K562 (cell line): Measurements from ENCODE around the gene SDK1. TPM values are rescaled to one million over a fixed set of nuclear protein-coding genes. Genes with fewer than 3 reads are reported as not detected.

ENCODE experiments used
- ATAC-seq: fragments of 200-7000 bp; cut with Tn5 transposase; 3 replicates; pipeline ENCODE4 v1.9.1; 2020; ENCODE audit warnings: moderate library complexity
- BruUV-seq: library from RNA; stranded (reverse); fragments of 400-500 nt; replicated peaks from 2 replicates; lab custom pipeline; 2021; lab: Mats Ljungman, UMichigan
- CTCF ChIA-PET: fragments of 300-600 bp; formaldehyde crosslinking; extraction: SDS; loops from one replicate; lab custom pipeline; 2021; ENCODE audit warnings: low intra/inter-chr PET ratio; lab: Yijun Ruan, JAX
- POLR2A ChIA-PET: fragments of 300-600, 350-650 bp; sonication (Branson Sonifier 250); formaldehyde crosslinking; extraction: SDS; loops from one replicate; lab custom pipeline; 2021; ENCODE audit warnings: antibody characterized with exemption, inconsistent platforms; lab: Yijun Ruan, JAX
- DNase-seq, 4 experiments: peaks; one replicate each; pipeline versions ENCODE4 v3.0.0 to v3.0.0-alpha.2; 2011 to 2018; ENCODE audit warnings: low spot score in 3 of 4, mixed read lengths in 3 of 4; ENCODE audit errors: extremely low read depth in 1 of 4
- FAIRE-seq: peaks from 2 replicates; lab custom pipeline; 2011; peaks lifted over from hg19 to GRCh38; lab: Jason Lieb, UNC
- H2AFZ ChIP-seq: 2 replicates; pipeline ENCODE4 v1.6.0; 2011; ENCODE audit warnings: low read depth, low read length, control low read depth, inconsistent platforms
- H3K27ac ChIP-seq: fragments of 200-600 bp; 3 replicates; pipeline ENCODE4 v1.8.0; 2011; ENCODE audit warnings: low read depth, mild to moderate bottlenecking, control low read depth, inconsistent platforms, low read length, moderate library complexity, mixed read lengths; ENCODE audit errors: extremely low read depth
- H3K27me3 ChIP-seq, 2 experiments: fragments of 300-600 bp in 1 of 2; 2 replicates in 1 of 2; 3 replicates in 1 of 2; pipeline versions ENCODE4 v1.6.0 to v1.8.0; 2011; ENCODE audit warnings: inconsistent platforms in 2 of 2, low read length in 2 of 2, mild to moderate bottlenecking in 1 of 2, mixed read lengths in 1 of 2, moderate library complexity in 1 of 2; ENCODE audit not compliant: control insufficient read depth in 2 of 2, insufficient read depth in 2 of 2
- H3K36me3 ChIP-seq: fragments of 300-600 bp; 3 replicates; pipeline ENCODE4 v1.8.0; 2011; ENCODE audit warnings: mild to moderate bottlenecking, low read length, inconsistent platforms; ENCODE audit not compliant: control insufficient read depth, insufficient read depth
- H3K4me1 ChIP-seq, 2 experiments: fragments of 200-600 bp in 1 of 2; replicated peaks in 1 of 2; 2 replicates in 1 of 2; 3 replicates in 1 of 2; pipeline versions ENCODE4 v1.5.1 to v1.8.0; 2011; ENCODE audit warnings: inconsistent platforms in 2 of 2, low read length in 2 of 2, mild to moderate bottlenecking in 1 of 2, mixed read lengths in 1 of 2, moderate library complexity in 1 of 2; ENCODE audit not compliant: control insufficient read depth in 2 of 2, insufficient read depth in 2 of 2
- H3K4me2 ChIP-seq: 2 replicates; pipeline ENCODE4 v1.6.1; 2011; ENCODE audit warnings: low read length, control low read depth, inconsistent platforms, mixed read lengths; ENCODE audit not compliant: insufficient read depth
- H3K4me3 ChIP-seq: fragments of 200-600 bp; sonication (generic), shearing (Covaris generic); 2 replicates; pipeline ENCODE4 v1.5.1; 2016; ENCODE audit warnings: control low read depth, inconsistent platforms
- H3K79me2 ChIP-seq: fragments of 200-600 bp; 3 replicates; pipeline ENCODE4 v1.8.0; 2011; ENCODE audit warnings: low read length, inconsistent platforms; ENCODE audit not compliant: control insufficient read depth, insufficient read depth
- H3K9ac ChIP-seq, 2 experiments: 2 replicates each; pipeline versions ENCODE4 v1.6.0 to v1.6.1; 2011; ENCODE audit warnings: low read depth in 2 of 2, low read length in 2 of 2, control low read depth in 1 of 2, inconsistent platforms in 1 of 2, mild to moderate bottlenecking in 1 of 2, mixed read lengths in 1 of 2; ENCODE audit not compliant: insufficient read depth in 1 of 2
- H3K9me1 ChIP-seq: one replicate; pipeline ENCODE4 v1.6.0; 2011; ENCODE audit warnings: inconsistent platforms, mild to moderate bottlenecking, low read length, moderate library complexity; ENCODE audit not compliant: control insufficient read depth, insufficient read depth
- H3K9me3 ChIP-seq: replicated peaks from 2 replicates; pipeline ENCODE4 v1.5.1; 2011; ENCODE audit warnings: low read depth, low read length, inconsistent platforms; ENCODE audit not compliant: control insufficient read depth, insufficient read depth
- H4K20me1 ChIP-seq: replicated peaks from 2 replicates; pipeline ENCODE4 v1.6.1; 2011; ENCODE audit warnings: low read length, inconsistent platforms, mixed read lengths; ENCODE audit not compliant: control insufficient read depth, insufficient read depth
- ATF3 ChIP-seq, 2 experiments: fragments of 450-650 bp in 1 of 2; sonication (generic) in 1 of 2; formaldehyde crosslinking in 1 of 2; IDR thresholded peaks in 1 of 2; conservative IDR thresholded peaks in 1 of 2; 2 replicates each; pipeline versions ENCODE4 v1.6.1 to v1.8.1; 2016 to 2023; ENCODE audit warnings: mild to moderate bottlenecking in 2 of 2, moderate library complexity in 2 of 2, inconsistent platforms in 1 of 2, missing genetic modification reagents in 1 of 2
- ELK1 ChIP-seq: sonication (generic); formaldehyde crosslinking; IDR thresholded peaks from 2 replicates; pipeline ENCODE4 v1.8.1; 2022; ENCODE audit warnings: missing genetic modification reagents
- FOXJ3 ChIP-seq: sonication (generic); formaldehyde crosslinking; IDR thresholded peaks from 2 replicates; pipeline ENCODE4 v1.4.0; 2020; ENCODE audit warnings: mild to moderate bottlenecking, missing genetic modification reagents
- LEF1 ChIP-seq: fragments of 450-650 bp; IDR thresholded peaks from 2 replicates; pipeline ENCODE4 v1.6.1; 2016; ENCODE audit warnings: mild to moderate bottlenecking
- MYC ChIP-seq, 2 experiments: fragments of 250-450 bp in 1 of 2; sonication (Bioruptor Pico) in 1 of 2; IDR thresholded peaks; 2 replicates each; pipeline versions ENCODE4 v1.5.1 to v1.6.1; 2012 to 2021; ENCODE audit warnings: low read depth in 2 of 2, borderline replicate concordance in 1 of 2, improper control_type of control experiment in 1 of 2, low read length in 1 of 2, mild to moderate bottlenecking in 1 of 2, moderate library complexity in 1 of 2
- PHB2 ChIP-seq: fragments of 450-650 bp; IDR thresholded peaks from 2 replicates; pipeline ENCODE4 v1.6.1; 2017; ENCODE audit warnings: low read depth
- POLR2H ChIP-seq: IDR thresholded peaks from 2 replicates; pipeline ENCODE4 v1.6.1; 2016; ENCODE audit warnings: missing genetic modification characterization, low read depth, mild to moderate bottlenecking, control low read depth, missing compliant biosample characterization, moderate library complexity
- TCF3 ChIP-seq: sonication (generic); formaldehyde crosslinking; IDR thresholded peaks from 2 replicates; pipeline ENCODE4 v1.4.0; 2020; ENCODE audit warnings: mild to moderate bottlenecking, missing genetic modification reagents
- TGIF2 ChIP-seq: sonication (generic); formaldehyde crosslinking; IDR thresholded peaks from 2 replicates; pipeline ENCODE4 v1.8.1; 2022; ENCODE audit warnings: mild to moderate bottlenecking, missing genetic modification reagents, moderate library complexity
- ZNF124 ChIP-seq: sonication (generic); formaldehyde crosslinking; IDR thresholded peaks from 2 replicates; pipeline ENCODE4 v1.8.1; 2022; ENCODE audit warnings: missing genetic modification reagents
- ZNF583 ChIP-seq: fragments of 250-450 bp; sonication (Bioruptor Pico); IDR thresholded peaks from 2 replicates; pipeline ENCODE4 v1.4.0; 2020
- ZNF79 ChIP-seq: fragments of 250-450 bp; sonication (Bioruptor Pico); IDR thresholded peaks from 2 replicates; pipeline ENCODE4 v1.4.0; 2020; ENCODE audit warnings: low read depth, mild to moderate bottlenecking, moderate library complexity
- WGBS: fragments of 100-300 bp; shearing (Covaris generic); methylation state at CpG from one replicate; pipeline ENCODE4 v1.1.6; 2016; ENCODE audit warnings: low coverage, mixed read lengths; ENCODE audit not compliant: insufficient coverage; ENCODE audit errors: missing lambda C conversion rate; 5-methylcytosine and 5-hydroxymethylcytosine counted together
- in situ Hi-C: fragments of 300-500 bp; cut with MboI; formaldehyde crosslinking; loops from 4 replicates; pipeline ENCODE4 v1.15.0; 2018; ENCODE audit warnings: inconsistent platforms, mixed read lengths
- intact Hi-C: fragments of 100-400 bp; cut with micrococcal nuclease; formaldehyde crosslinking; loops from 2 replicates; pipeline ENCODE4 v1.14.2; 2022
- polyA plus RNA-seq, 8 experiments: library from polyadenylated mRNA; depleted of rRNA in 4 of 8; stranded (reverse) in 5 of 8; unstranded in 3 of 8; fragments of >200 nt; fragmentation: Nextera tagmentation in 2 of 8; fragmentation: Illumina TruSeq in 1 of 8; extraction: Ambion mirVana in 2 of 8; extraction: Trizol in 1 of 8; gene quantifications; 2 replicates each; pipeline versions ENCODE4 v1.2.1 to v1.2.3, GENCODE V29; 2011 to 2014; ENCODE audit warnings: inconsistent platforms in 1 of 8, missing spikeins in 1 of 8
- total RNA-seq, 7 experiments: library from RNA; depleted of rRNA in 6 of 7; stranded (reverse); fragments of >200 nt in 6 of 7; fragmentation: Illumina TruSeq in 2 of 7; extraction: Trizol in 2 of 7; gene quantifications; 2 replicates each; pipeline versions ENCODE4 v1.2.1 to v1.2.3, GENCODE V29; 2011 to 2021; ENCODE audit warnings: low replicate concordance in 1 of 7
- TF ChIP-seq, protein P1 (sequence below): fragments of 450-650 bp; IDR thresholded peaks from 2 replicates; pipeline ENCODE4 v1.6.1; 2017; ENCODE audit warnings: mild to moderate bottlenecking, moderate library complexity
- TF ChIP-seq, protein P2 (sequence below): fragments of 250-450 bp; sonication (Bioruptor Pico); IDR thresholded peaks from 2 replicates; pipeline ENCODE4 v1.6.1; 2021; ENCODE audit warnings: mild to moderate bottlenecking
- TF ChIP-seq, protein P3 (sequence below), 2 experiments: fragments of 200-800 bp in 1 of 2; sonication (Bioruptor generic) in 1 of 2; sonication (generic) in 1 of 2; formaldehyde crosslinking in 1 of 2; IDR thresholded peaks in 1 of 2; conservative IDR thresholded peaks in 1 of 2; 2 replicates each; pipeline versions ENCODE4 v1.5.0 to v1.6.1; 2016 to 2020; ENCODE audit warnings: missing compliant biosample characterization in 1 of 2, missing genetic modification characterization in 1 of 2, missing genetic modification reagents in 1 of 2

The SDK1 gene
- total and polyA plus RNA-seq, 9 of the 15 experiments (the other 6 are each of a cell fraction or from before 2014, with no cell fraction given): 0.16 TPM; not detected in 8

- FAIRE-seq (no peak), ATAC-seq (no peak), DNase-seq (no peak)
- WGBS: 0% methylated on average over 18 of the region's 18 CpGs
- Histone ChIP-seq H4K20me1 (no peaks in the 10 kb centered on the region), H3K27ac (no peak overlapping the region), H3K9ac (no peak overlapping the region), H3K9me3 (no peaks in the 10 kb centered on the region), H3K9me1 (no peaks in the 10 kb centered on the region), H3K27me3 (peaks cover 3 to 26% of the 10 kb centered on the region in 2 experiments; a peak in 3 of 5 replicates), H3K79me2 (no peaks in the 10 kb centered on the region), H3K36me3 (no peaks in the 10 kb centered on the region), H3K4me2 (no peak overlapping the region), H2AFZ (no peak overlapping the region), H3K4me1 (no peaks in the 10 kb centered on the region), H3K4me3 (no peak overlapping the region)
- in situ Hi-C loops (no loop called here), intact Hi-C loops (no loop called here)
- ChIA-PET CTCF (no interaction called here), POLR2A (no interaction called here)
- no TSS peak for BruUV-seq
- TF ChIP-seq LEF1: no peak
- no peak for TF ChIP-seq ZNF79
- no peak for TF ChIP-seq POLR2H (tag)
- TF ChIP-seq, protein P1, sequence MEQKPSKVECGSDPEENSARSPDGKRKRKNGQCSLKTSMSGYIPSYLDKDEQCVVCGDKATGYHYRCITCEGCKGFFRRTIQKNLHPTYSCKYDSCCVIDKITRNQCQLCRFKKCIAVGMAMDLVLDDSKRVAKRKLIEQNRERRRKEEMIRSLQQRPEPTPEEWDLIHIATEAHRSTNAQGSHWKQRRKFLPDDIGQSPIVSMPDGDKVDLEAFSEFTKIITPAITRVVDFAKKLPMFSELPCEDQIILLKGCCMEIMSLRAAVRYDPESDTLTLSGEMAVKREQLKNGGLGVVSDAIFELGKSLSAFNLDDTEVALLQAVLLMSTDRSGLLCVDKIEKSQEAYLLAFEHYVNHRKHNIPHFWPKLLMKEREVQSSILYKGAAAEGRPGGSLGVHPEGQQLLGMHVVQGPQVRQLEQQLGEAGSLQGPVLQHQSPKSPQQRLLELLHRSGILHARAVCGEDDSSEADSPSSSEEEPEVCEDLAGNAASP: no peak
- TF ChIP-seq ZNF583: no peak
- no peak for TF ChIP-seq ATF3 (IDR thresholded peaks at IDR 0.05)
- no peak for TF ChIP-seq ATF3 (CRISPR knock-in tag; conservative IDR thresholded peaks at IDR 0.05)
- TF ChIP-seq ZNF124: no peak
- TF ChIP-seq ELK1 (CRISPR knock-in tag): no peak
- TF ChIP-seq MYC (IDR thresholded peaks at IDR 0.05; ENCODE audit: low read depth, low read length): no peak
- no peak for TF ChIP-seq MYC (CRISPR knock-in tag; IDR thresholded peaks at IDR 0.05; ENCODE audit: borderline replicate concordance, low read depth)
- no peak for TF ChIP-seq TGIF2 (CRISPR knock-in tag)
- TF ChIP-seq, protein P2, sequence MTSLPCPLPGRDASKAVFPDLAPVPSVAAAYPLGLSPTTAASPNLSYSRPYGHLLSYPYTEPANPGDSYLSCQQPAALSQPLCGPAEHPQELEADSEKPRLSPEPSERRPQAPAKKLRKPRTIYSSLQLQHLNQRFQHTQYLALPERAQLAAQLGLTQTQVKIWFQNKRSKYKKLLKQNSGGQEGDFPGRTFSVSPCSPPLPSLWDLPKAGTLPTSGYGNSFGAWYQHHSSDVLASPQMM (CRISPR knock-in tag): no peak
- no peak for TF ChIP-seq PHB2
- TF ChIP-seq FOXJ3 (CRISPR knock-in tag): no peak
- no peak for TF ChIP-seq TCF3 (CRISPR knock-in tag)
- TF ChIP-seq, protein P3, sequence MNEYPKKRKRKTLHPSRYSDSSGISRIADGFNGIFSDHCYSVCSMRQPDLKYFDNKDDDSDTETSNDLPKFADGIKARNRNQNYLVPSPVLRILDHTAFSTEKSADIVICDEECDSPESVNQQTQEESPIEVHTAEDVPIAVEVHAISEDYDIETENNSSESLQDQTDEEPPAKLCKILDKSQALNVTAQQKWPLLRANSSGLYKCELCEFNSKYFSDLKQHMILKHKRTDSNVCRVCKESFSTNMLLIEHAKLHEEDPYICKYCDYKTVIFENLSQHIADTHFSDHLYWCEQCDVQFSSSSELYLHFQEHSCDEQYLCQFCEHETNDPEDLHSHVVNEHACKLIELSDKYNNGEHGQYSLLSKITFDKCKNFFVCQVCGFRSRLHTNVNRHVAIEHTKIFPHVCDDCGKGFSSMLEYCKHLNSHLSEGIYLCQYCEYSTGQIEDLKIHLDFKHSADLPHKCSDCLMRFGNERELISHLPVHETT (CRISPR knock-in tag; conservative IDR thresholded peaks at IDR 0.05 in 1 of 2, IDR thresholded peaks at IDR 0.05 in 1 of 2): no peak
Observed at GRCh38 chr7:3378390-3379150, 77.5 kb downstream of the SDK1 start.
